Cardiac atrium fibroblast (primary cell): ENCODE measurements around the gene THSD7B. TPM values are rescaled to one million over a fixed set of nuclear protein-coding genes. Genes with fewer than 3 reads are reported as not detected.

Experiments used
- total RNA-seq: library from RNA; depleted of rRNA; stranded (reverse); fragments of >200 nt; gene quantifications from 2 replicates; pipeline ENCODE4 v1.2.3, GENCODE V29; 2015

Gene THSD7B
- total RNA-seq = not detected in 2 replicates

GRCh38 chr2:136765256-136766072, at the start of gene THSD7B:
Gene THSD7B, plus strand, starts transcription at chr2:136765545. Its CDS starts 116,634 bp downstream, at chr2:136882179.

